ENCODE results near the gene PGP. TPM values are rescaled to one million over a fixed set of nuclear protein-coding genes. Genes with fewer than 3 reads are reported as not detected.

PGP gene
- total and polyA plus RNA-seq, 3 experiments from 2014 or later: 14.7 to 30.9 (median 27.3) TPM

DNA sequence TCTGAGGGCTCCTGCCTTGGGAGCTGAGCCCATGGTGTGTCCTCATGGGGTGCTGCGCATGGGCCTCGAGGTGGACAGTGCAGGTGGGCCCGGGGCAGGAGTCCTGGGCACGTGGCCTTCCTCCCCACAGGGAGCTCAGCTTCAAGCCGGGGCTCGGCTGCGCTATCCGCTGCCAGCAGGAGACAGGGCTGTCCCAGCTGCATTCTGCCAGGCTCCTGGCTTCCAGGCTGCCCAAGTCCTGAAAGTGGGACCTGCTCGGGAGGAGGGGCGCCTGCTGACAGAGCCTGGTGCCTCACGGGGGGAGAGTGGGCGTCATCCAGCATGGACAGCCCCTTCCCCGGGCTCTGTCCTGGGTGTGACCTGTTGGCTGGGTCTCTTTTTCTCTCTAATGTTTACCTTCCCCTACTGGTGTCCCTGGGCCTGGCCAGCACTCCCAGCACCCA, 51.9 kb downstream of the PGP start:
- no peaks in the 10 kb centered on the region for H3K9me3 Mint-ChIP-seq

GRCh38 chr16:2161911-2162310, 52.7 kb downstream of the PGP start:
- no peak overlapping the region for H3K27ac ChIP-seq (ENCODE audit: low read depth, low read length)
- Mint-ChIP-seq H3K4me3 (no peak overlapping the region), H3K4me1 (peaks cover 5 to 27% (median 15%) of the 10 kb centered on the region in 3 donors), H3K9me3 (no peaks in the 10 kb centered on the region), H3K36me3 (peaks cover 0 to 9% (median 0%) of the 10 kb centered on the region in 3 donors), H3K27ac (no peak overlapping the region), H3K27me3 (no peaks in the 10 kb centered on the region)
- no peaks in the 10 kb centered on the region for H3K36me3 ChIP-seq (ENCODE audit: insufficient read depth, low read length)
- ChIA-PET CTCF (interaction anchor here (0.9 kb wide), 1 partner anchor 33 kb away, joined by 3 read pairs; no protein-coding TSS in a partner anchor), POLR2A (interaction anchor here (0.6 kb wide), 1 partner anchor 107 kb away, joined by 4 read pairs; no protein-coding TSS in a partner anchor)
- no peak overlapping the region for H3K4me3 ChIP-seq (ENCODE audit: low read length)
- peaks cover 11% of the 10 kb centered on the region for H3K4me1 ChIP-seq (ENCODE audit: insufficient read depth, low read length)
- DNase-seq: no peak
- no peaks in the 10 kb centered on the region for H3K27me3 ChIP-seq (ENCODE audit: insufficient read depth, low read length, poor library complexity, severe bottlenecking)
- H3K9me3 ChIP-seq (ENCODE audit: low read length): no peaks in the 10 kb centered on the region

More for the DNA sequence above, 51.9 kb downstream of the PGP start:
- Histone ChIP-seq H3K27ac (ENCODE audit: low read depth, low read length) (no peak overlapping the region), H3K4me1 (ENCODE audit: insufficient read depth, low read length) (peaks cover 4% of the 10 kb centered on the region), H3K4me3 (ENCODE audit: low read length) (no peak overlapping the region), H3K9me3 (ENCODE audit: low read length) (no peaks in the 10 kb centered on the region), H3K36me3 (ENCODE audit: insufficient read depth, low read length) (no peaks in the 10 kb centered on the region), H3K27me3 (ENCODE audit: insufficient read depth, low read length, poor library complexity, severe bottlenecking) (no peaks in the 10 kb centered on the region)
- POLR2A ChIA-PET: no interaction called here
- Mint-ChIP-seq H3K27me3 (no peaks in the 10 kb centered on the region), H3K4me3 (no peak overlapping the region), H3K4me1 (peaks cover 0 to 19% (median 9%) of the 10 kb centered on the region in 3 donors), H3K27ac (no peak overlapping the region), H3K36me3 (peaks cover 0 to 10% (median 0%) of the 10 kb centered on the region in 3 donors)
- CTCF ChIA-PET: interaction anchor here (0.9 to 1.2 kb wide), 2 partner anchors 22 to 32 kb away, joined by 3 to 5 read pairs; no protein-coding TSS in a partner anchor
- no peak for DNase-seq

Other genes with a start within 250 kb of the PGP start
- not detected for gene RNF151, start 248.0 kb downstream of the PGP start, total RNA-seq
- gene RNF151, start 248.0 kb downstream of the PGP start, polyA plus RNA-seq: not detected
- 10 to 100 TPM; 74.6 to 78.0 TPM for gene TBL3, start 242.8 kb downstream of the PGP start, total RNA-seq
- gene TBL3, start 242.8 kb downstream of the PGP start, polyA plus RNA-seq: 62.9 TPM
- gene NOXO1, start 233.4 kb downstream of the PGP start, total RNA-seq: under 1 TPM; 0.47 to 0.48 TPM
- gene NOXO1, start 233.4 kb downstream of the PGP start, polyA plus RNA-seq: not detected
- gene GFER, start 230.6 kb downstream of the PGP start, total RNA-seq: 10 to 100 TPM; 41.7 to 50.1 TPM
- gene GFER, start 230.6 kb downstream of the PGP start, polyA plus RNA-seq: 38.4 TPM
- gene SYNGR3, start 224.9 kb downstream of the PGP start, total RNA-seq: 1 to 10 TPM; 3.4 to 3.6 TPM
- gene SYNGR3, start 224.9 kb downstream of the PGP start, polyA plus RNA-seq: 2.1 TPM
- 10 to 100 TPM; 91.8 to 96.6 TPM for gene ZNF598, start 205.0 kb downstream of the PGP start, total RNA-seq
- 11.3 TPM for gene ZNF598, start 205.0 kb downstream of the PGP start, polyA plus RNA-seq
- gene NPW, start 195.1 kb downstream of the PGP start, total RNA-seq: 10 to 100 TPM in 1 of 2 experiments, 1 to 10 TPM in 1; 9.4 to 12.5 TPM
- gene NPW, start 195.1 kb downstream of the PGP start, polyA plus RNA-seq: not detected
- 1 to 10 TPM; 3.0 to 4.1 TPM for gene NHERF2, start 187.9 kb downstream of the PGP start, total RNA-seq
- 0.51 TPM for gene NHERF2, start 187.9 kb downstream of the PGP start, polyA plus RNA-seq
- 10 to 100 TPM; 28.7 to 29.5 TPM for gene NTHL1, start 167.0 kb downstream of the PGP start, total RNA-seq
- gene NTHL1, start 167.0 kb downstream of the PGP start, polyA plus RNA-seq: 16.3 TPM
- gene TSC2, start 166.9 kb downstream of the PGP start, total RNA-seq: 10 to 100 TPM; 79.3 to 86.3 TPM
- gene TSC2, start 166.9 kb downstream of the PGP start, polyA plus RNA-seq: 46.4 TPM
- gene PKD1, start 78.9 kb downstream of the PGP start, total RNA-seq: 10 to 100 TPM; 58.9 to 66.2 TPM
- 9.9 TPM for gene PKD1, start 78.9 kb downstream of the PGP start, polyA plus RNA-seq
- gene RAB26, start 66.2 kb downstream of the PGP start, total RNA-seq: under 1 TPM; 0.20 to 0.55 TPM
- gene RAB26, start 66.2 kb downstream of the PGP start, polyA plus RNA-seq: 0.75 TPM
- 100 to 1,000 TPM; 102 to 106 TPM for gene TRAF7, start 59.1 kb downstream of the PGP start, total RNA-seq
- 7.3 TPM for gene TRAF7, start 59.1 kb downstream of the PGP start, polyA plus RNA-seq
- gene CASKIN1, start 18.2 kb downstream of the PGP start, total RNA-seq: under 1 TPM; 0.13 to 0.24 TPM
- gene CASKIN1, start 18.2 kb downstream of the PGP start, polyA plus RNA-seq: not detected
- gene MLST8, start 9.4 kb downstream of the PGP start, total RNA-seq: 10 to 100 TPM; 75.4 to 76.8 TPM
- gene MLST8, start 9.4 kb downstream of the PGP start, polyA plus RNA-seq: 30.8 TPM
- 10 to 100 TPM in 1 of 2 experiments, 1 to 10 TPM in 1; 8.4 to 10.9 TPM for gene BRICD5, start 4.0 kb downstream of the PGP start, total RNA-seq
- gene BRICD5, start 4.0 kb downstream of the PGP start, polyA plus RNA-seq: 0.14 TPM
- gene E4F1, start 8.8 kb upstream of the PGP start, total RNA-seq: 10 to 100 TPM; 28.9 to 29.8 TPM
- 16.5 TPM for gene E4F1, start 8.8 kb upstream of the PGP start, polyA plus RNA-seq
- 1 to 10 TPM; 1.4 to 1.5 TPM for gene DNASE1L2, start 21.6 kb upstream of the PGP start, total RNA-seq
- not detected for gene DNASE1L2, start 21.6 kb upstream of the PGP start, polyA plus RNA-seq
- 10 to 100 TPM; 30.3 to 33.1 TPM for gene ECI1, start 36.7 kb upstream of the PGP start, total RNA-seq
- 45.9 TPM for gene ECI1, start 36.7 kb upstream of the PGP start, polyA plus RNA-seq
- gene RNPS1, start 53.3 kb upstream of the PGP start, total RNA-seq: 100 to 1,000 TPM; 367 to 382 TPM
- 312 TPM for gene RNPS1, start 53.3 kb upstream of the PGP start, polyA plus RNA-seq
- gene ABCA3, start 125.9 kb upstream of the PGP start, total RNA-seq: 1 to 10 TPM; 7.0 to 7.9 TPM
- gene ABCA3, start 125.9 kb upstream of the PGP start, polyA plus RNA-seq: 4.1 TPM
- gene CCNF, start 214.6 kb upstream of the PGP start, total RNA-seq: 10 to 100 TPM; 30.5 to 30.8 TPM
- 2.6 TPM for gene CCNF, start 214.6 kb upstream of the PGP start, polyA plus RNA-seq
- 10 to 100 TPM; 32.1 to 34.2 TPM for gene TEDC2, start 245.3 kb upstream of the PGP start, total RNA-seq
- 0.56 TPM for gene TEDC2, start 245.3 kb upstream of the PGP start, polyA plus RNA-seq

Data from CD8-positive, alpha-beta memory T cell (primary cell).